ENCODE measurements around the gene CRYAA.

The CRYAA gene

GRCh38 chr21:43204638-43205037 lies 35.8 kb downstream of the CRYAA start:
- no peak for DNase-seq

DNA sequence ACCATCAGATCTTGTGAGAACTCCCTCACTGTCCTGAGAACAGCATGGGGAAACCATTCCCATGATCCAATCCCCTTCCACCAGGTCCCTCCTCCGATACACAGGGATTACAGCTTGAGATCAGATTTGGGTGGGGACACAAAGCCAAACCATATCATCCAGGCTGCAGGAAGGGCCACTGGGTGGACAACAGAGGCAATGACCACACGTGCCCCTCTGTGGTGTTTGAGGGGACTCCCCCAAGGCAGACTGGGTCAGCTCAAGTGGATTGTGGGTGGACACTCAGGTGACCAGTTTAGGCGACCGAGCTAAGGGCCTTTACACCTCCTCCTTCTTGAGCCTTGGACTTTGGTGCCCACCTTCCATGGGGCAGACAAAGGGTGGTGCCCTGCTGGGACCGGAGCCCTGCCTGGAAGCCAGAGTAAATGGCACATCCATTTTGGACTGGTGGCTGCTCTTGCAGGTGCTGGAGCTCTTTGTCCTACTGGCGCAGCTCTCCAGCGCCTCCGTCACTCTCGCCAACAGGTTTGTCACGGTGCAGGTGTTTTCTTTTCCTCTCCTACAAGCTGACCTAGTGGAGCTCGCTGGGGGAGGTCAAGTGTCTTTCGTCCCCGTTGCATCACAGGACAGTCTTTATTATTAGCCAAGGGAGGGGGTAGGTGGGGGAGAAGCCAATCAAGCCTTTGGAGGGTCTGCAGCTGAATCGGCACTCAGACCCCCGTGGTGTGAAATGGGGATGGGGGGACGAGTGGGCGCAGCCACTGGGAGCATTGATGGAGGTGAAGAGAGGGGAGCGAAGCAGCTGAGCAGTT lies 37.6 kb downstream of the CRYAA start:
- DNase-seq: no peak

GRCh38 chr21:43207043-43207315 lies 38.2 kb downstream of the CRYAA start:
- no peak for DNase-seq

DNA sequence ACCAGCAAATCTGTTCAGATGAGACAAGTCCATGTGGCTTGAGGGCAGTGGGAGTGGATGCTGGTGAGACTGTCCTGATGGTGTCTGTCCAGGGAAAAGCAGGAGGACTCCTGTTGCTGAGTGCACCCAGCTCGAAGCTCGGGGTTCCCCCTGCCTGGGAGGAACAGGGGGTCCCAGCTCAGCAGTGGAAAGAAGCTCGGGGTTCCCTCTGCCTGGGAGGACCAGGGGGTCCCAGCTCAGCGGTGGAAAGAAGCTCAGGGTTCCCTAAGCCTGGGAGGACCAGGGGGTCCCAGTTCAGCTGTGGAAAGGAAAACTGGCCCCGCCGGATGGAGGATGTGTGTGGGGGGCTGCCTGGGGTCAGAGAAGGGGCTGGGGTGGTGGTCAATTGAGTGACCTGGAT lies 39.1 kb downstream of the CRYAA start:
- no peak for DNase-seq

GRCh38 chr21:43208561-43209332 lies 39.9 kb downstream of the CRYAA start:
- no peak for DNase-seq

DNA sequence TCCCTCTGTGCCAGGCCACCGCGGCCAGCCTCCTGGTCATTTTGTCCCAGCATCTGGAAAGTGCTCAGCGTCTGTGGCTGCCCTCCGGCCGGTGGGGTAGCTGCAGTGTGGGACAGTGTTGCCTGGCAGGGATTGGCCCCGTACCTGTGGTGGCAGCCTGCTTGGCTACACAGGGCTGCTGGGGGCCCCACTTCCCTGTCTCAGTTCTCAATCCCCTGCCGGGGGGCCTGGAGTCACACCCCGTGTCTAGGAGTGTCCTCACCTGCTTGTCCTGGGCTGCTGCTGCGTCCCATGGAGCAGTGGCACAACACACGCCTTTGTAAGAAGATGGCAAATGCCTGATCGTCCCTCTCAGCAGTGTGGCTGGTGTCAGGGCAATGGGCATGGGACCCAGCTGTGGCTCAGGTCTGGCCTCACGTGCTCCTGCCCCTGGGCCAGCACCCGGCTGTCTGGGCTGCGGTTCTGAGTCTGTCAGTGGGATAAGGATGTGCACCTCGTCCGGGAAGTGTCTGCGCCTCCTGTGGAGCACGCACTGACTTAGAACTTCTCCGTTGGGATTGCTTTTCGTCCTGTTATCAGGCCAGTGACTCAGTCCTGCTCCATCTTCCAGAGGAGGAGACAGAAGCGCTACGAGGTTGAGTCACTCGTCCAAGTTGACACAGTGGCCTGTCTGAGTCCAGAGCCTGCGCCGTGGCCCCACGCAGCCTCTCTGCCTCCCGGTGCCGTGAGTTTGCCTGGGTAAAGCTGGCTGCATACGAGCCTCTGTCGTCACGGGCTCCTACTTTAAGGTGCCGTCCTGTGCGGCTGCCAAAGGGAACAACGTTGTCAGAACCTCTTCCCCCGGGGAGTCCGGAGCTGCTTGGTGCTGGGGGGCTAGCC lies 41.0 kb downstream of the CRYAA start:
- DNase-seq: no peak

DNA sequence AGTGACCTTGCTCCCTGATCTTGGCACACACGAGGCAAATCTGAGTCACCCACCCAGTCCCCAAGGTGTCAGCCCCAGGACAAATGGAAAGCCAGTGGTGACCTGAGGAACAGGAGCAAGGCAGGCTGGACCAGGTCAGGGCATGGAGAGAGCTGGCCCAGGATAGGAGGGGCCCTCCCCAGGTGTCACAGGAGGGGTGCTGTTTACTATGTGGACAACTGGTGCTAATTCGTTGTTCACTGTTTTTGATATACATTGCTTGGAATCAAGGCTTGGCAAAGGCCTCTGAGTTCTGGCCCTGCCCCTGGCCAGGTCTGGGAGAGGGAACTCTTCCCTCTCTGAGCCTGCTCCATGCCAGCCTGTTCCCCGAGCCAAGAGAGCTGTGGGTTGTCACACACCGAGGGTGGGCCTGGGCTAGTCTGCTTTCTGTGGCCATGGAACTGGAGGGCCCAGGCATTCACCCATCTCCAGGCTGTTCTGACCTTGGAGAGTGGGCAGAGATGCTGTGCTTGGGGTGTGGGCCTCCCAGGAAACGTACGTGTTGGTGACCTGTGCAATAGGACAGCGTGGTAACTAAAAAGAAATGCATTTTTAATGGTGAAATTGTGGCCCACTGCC lies 41.8 kb downstream of the CRYAA start:
- no peak for DNase-seq

DNA sequence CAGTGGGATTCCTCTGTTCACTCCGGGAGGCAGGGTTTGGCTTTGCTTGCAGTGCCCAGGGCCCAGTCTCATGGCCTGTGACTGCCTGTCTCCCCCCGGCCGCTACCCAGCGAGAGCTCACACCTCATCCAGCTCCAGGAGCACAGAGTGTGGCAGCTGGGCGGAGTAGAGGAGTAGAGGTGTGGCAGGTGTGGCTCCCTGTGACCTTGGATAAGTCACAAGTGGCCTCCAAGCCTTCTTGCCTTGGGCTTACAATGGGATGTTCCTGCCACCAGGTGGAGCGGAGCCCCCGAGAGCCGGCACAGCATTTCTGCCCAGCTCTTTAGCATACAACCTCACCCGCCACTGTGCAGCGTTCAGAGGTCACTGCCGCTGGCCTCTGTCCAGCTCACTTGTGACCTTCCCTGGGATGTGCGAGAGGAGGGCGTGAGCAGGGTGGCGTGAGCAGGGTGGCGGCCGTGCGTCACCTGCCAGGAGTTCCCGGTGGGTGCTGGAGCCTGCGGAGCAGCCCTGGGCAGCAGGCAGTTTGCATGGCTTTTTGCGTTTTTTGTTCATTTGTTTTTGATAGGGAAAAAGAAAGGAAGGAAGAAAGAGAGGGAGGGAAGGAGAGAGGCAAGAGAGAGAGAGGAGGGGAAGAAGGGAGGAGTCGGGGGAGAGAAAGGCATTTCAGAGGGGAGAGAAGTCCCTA lies 42.4 kb downstream of the CRYAA start:
- no peak for DNase-seq

GRCh38 chr21:43211760-43212115 lies 42.9 kb downstream of the CRYAA start:
- no peak for DNase-seq
